ENCODE results near the gene USF1.
"Not testable (repeated sequence)": the region's sequence is repeated elsewhere in the genome, so short reads cannot be mapped to it uniquely, and the experiment has no call there.

USF1 gene

GRCh38 chr1:161022432-161022831 is 23.3 kb downstream of the USF1 start:
- peaks cover 29% of the 10 kb centered on the region; the same call in 1 of the 2 replicates for H3K79me2 ChIP-seq (ENCODE audit: insufficient read depth, low read length)
- H3K4me3 ChIP-seq (ENCODE audit: low read length, poor library complexity, severe bottlenecking); H3K9me2 ChIP-seq (replicated peaks; ENCODE audit: low read depth, low read length); H3F3A ChIP-seq (ENCODE audit: low read depth); H3K27me3 ChIP-seq (ENCODE audit: insufficient read depth, low read length, poor library complexity, severe bottlenecking); H3K9ac ChIP-seq (ENCODE audit: low read depth, low read length, poor library complexity, severe bottlenecking); H4K20me1 ChIP-seq (ENCODE audit: insufficient read depth, low read length, poor library complexity, severe bottlenecking); H2AFZ ChIP-seq (ENCODE audit: low read length); H3K4me2 ChIP-seq (ENCODE audit: low read depth, low read length, poor library complexity, severe bottlenecking); H3K9me3 ChIP-seq (ENCODE audit: insufficient read depth, low read depth, low read length); H3K36me3 ChIP-seq (ENCODE audit: insufficient read depth, low read length): not testable (repeated sequence)
- peaks cover 38% of the 10 kb centered on the region for H3K4me1 ChIP-seq (ENCODE audit: insufficient read depth, low read length, poor library complexity, severe bottlenecking)

- Histone ChIP-seq H3K9me2 (replicated peaks; ENCODE audit: low read depth, low read length) (no peaks in the 10 kb centered on the region), H3K9me3 (ENCODE audit: insufficient read depth, low read depth, low read length) (no peaks in the 10 kb centered on the region), H3K4me3 (ENCODE audit: low read length, poor library complexity, severe bottlenecking) (peak overlapping the region; percentile 79), H2AFZ (ENCODE audit: low read length) (peak overlapping the region; percentile 96; the same call in 1 of the 2 replicates), H3F3A (ENCODE audit: low read depth) (0 out of 2 replicates have a peak, but pooled peaks cover 3% of the 10 kb centered on the region), H3K4me2 (ENCODE audit: low read depth, low read length, poor library complexity, severe bottlenecking) (peak overlapping the region; percentile 89), H3K79me2 (ENCODE audit: insufficient read depth, low read length) (peaks cover 29% of the 10 kb centered on the region; the same call in 1 of the 2 replicates), H3K9ac (ENCODE audit: low read depth, low read length, poor library complexity, severe bottlenecking) (peak overlapping the region; percentile 73), H4K20me1 (ENCODE audit: insufficient read depth, low read length, poor library complexity, severe bottlenecking) (peaks cover 4% of the 10 kb centered on the region), H3K4me1 (ENCODE audit: insufficient read depth, low read length, poor library complexity, severe bottlenecking) (peaks cover 38% of the 10 kb centered on the region), H3K27me3 (ENCODE audit: insufficient read depth, low read length, poor library complexity, severe bottlenecking) (no peaks in the 10 kb centered on the region), H3K36me3 (ENCODE audit: insufficient read depth, low read length) (no peaks in the 10 kb centered on the region)
- TF ChIP-seq EZH2phosphoT487 (IDR thresholded peaks at IDR 0.05; ENCODE audit: borderline replicate concordance) = no peak
Measured at GRCh38 chr1:161021970-161022353, 23.8 kb downstream of the USF1 start.

GRCh38 chr1:161021165-161021969 is 24.4 kb downstream of the USF1 start:
- no peaks in the 10 kb centered on the region for H3K9me3 ChIP-seq (ENCODE audit: insufficient read depth, low read depth, low read length)
- peak overlapping the region; percentile 73 for H3K9ac ChIP-seq (ENCODE audit: low read depth, low read length, poor library complexity, severe bottlenecking)
- peak overlapping the region; percentile 79 for H3K4me3 ChIP-seq (ENCODE audit: low read length, poor library complexity, severe bottlenecking)
- H4K20me1 ChIP-seq (ENCODE audit: insufficient read depth, low read length, poor library complexity, severe bottlenecking) = peaks cover 4% of the 10 kb centered on the region
- H2AFZ ChIP-seq (ENCODE audit: low read length) = peak overlapping the region; percentile 96
- TF ChIP-seq CTCF (conservative IDR thresholded peaks at IDR 0.05; ENCODE audit: low read length) (no peak), EZH2phosphoT487 (IDR thresholded peaks at IDR 0.05; ENCODE audit: borderline replicate concordance) (no peak)
- H3K27me3 ChIP-seq (ENCODE audit: insufficient read depth, low read length, poor library complexity, severe bottlenecking) = no peaks in the 10 kb centered on the region
- H3K4me1 ChIP-seq (ENCODE audit: insufficient read depth, low read length, poor library complexity, severe bottlenecking) = peaks cover 38% of the 10 kb centered on the region
- H3K9me2 ChIP-seq (replicated peaks; ENCODE audit: low read depth, low read length) = no peaks in the 10 kb centered on the region
- peak overlapping the region; percentile 89 for H3K4me2 ChIP-seq (ENCODE audit: low read depth, low read length, poor library complexity, severe bottlenecking)
- no peaks in the 10 kb centered on the region for H3K36me3 ChIP-seq (ENCODE audit: insufficient read depth, low read length)
- H3F3A ChIP-seq (ENCODE audit: low read depth) = 0 out of 2 replicates have a peak, but pooled peaks cover 3% of the 10 kb centered on the region
- H3K79me2 ChIP-seq (ENCODE audit: insufficient read depth, low read length) = peaks cover 29% of the 10 kb centered on the region; the same call in 1 of the 2 replicates

- peak within 1 kb of the TSS; percentile 73 for H3K9ac ChIP-seq (ENCODE audit: low read depth, low read length, poor library complexity, severe bottlenecking)
Measured at GRCh38 chr1:161020509-161021164, 25.1 kb downstream of the USF1 start, which contains the start of gene F11R. Gene F11R (minus strand): TSS chr1:161021152. CDS start chr1:161021073, 79 bp downstream.

More at GRCh38 chr1:161020509-161021164, 25.1 kb downstream of the USF1 start, which contains the start of gene F11R:
- H3K4me3 ChIP-seq (ENCODE audit: low read length, poor library complexity, severe bottlenecking) = peak within 1 kb of the TSS; percentile 79
- TF ChIP-seq CTCF (conservative IDR thresholded peaks at IDR 0.05; ENCODE audit: low read length) (0 out of 2 replicates have a peak, but pooled peaks have one; percentile 17), EZH2phosphoT487 (IDR thresholded peaks at IDR 0.05; ENCODE audit: borderline replicate concordance) (no peak)
- H3K9me3 ChIP-seq (ENCODE audit: insufficient read depth, low read depth, low read length) = no peaks in the 10 kb centered on the region
- peaks cover 38% of the 10 kb centered on the region for H3K4me1 ChIP-seq (ENCODE audit: insufficient read depth, low read length, poor library complexity, severe bottlenecking)
- H3K27me3 ChIP-seq (ENCODE audit: insufficient read depth, low read length, poor library complexity, severe bottlenecking) = no peaks in the 10 kb centered on the region
- peak within 1 kb of the TSS; percentile 96 for H2AFZ ChIP-seq (ENCODE audit: low read length)
- 0 out of 2 replicates have a peak, but pooled peaks cover 3% of the 10 kb centered on the region for H3F3A ChIP-seq (ENCODE audit: low read depth)
- H3K4me2 ChIP-seq (ENCODE audit: low read depth, low read length, poor library complexity, severe bottlenecking) = peak within 1 kb of the TSS; percentile 89
- H3K36me3 ChIP-seq (ENCODE audit: insufficient read depth, low read length) = no peaks in the 10 kb centered on the region
- no peaks in the 10 kb centered on the region for H3K9me2 ChIP-seq (replicated peaks; ENCODE audit: low read depth, low read length)
- H3K79me2 ChIP-seq (ENCODE audit: insufficient read depth, low read length) = peaks cover 29% of the 10 kb centered on the region; the same call in 1 of the 2 replicates
- peaks cover 4% of the 10 kb centered on the region for H4K20me1 ChIP-seq (ENCODE audit: insufficient read depth, low read length, poor library complexity, severe bottlenecking)

Data from Loucy (cell line).